H9 (cell line): ENCODE data around the gene CAMTA1. TPM values are rescaled to one million over a fixed set of nuclear protein-coding genes. Genes with fewer than 3 reads are reported as not detected.
A peak's percentile ranks its signal among the peaks of the same experiment; 100 is the strongest.

Source experiments
- DNase-seq: peaks from one replicate; pipeline ENCODE4 v3.0.0-alpha.2; 2017
- H2AFZ ChIP-seq: one replicate; pipeline ENCODE4 v1.6.1; 2013; ENCODE audit warnings: mild to moderate bottlenecking, low read length, control low read depth, moderate library complexity
- H2AK5ac ChIP-seq: 2 replicates; pipeline ENCODE4 v1.6.1; 2013; ENCODE audit warnings: low read length, control low read depth, mixed read lengths; ENCODE audit not compliant: insufficient read length
- H2BK120ac ChIP-seq: one replicate; pipeline ENCODE4 v1.6.1; 2013; ENCODE audit warnings: low read depth, mild to moderate bottlenecking, low read length, control low read depth, inconsistent platforms; ENCODE audit not compliant: poor library complexity, severe bottlenecking
- H2BK12ac ChIP-seq: 2 replicates; pipeline ENCODE4 v1.6.1; 2013; ENCODE audit warnings: low read length, control low read depth, mixed read lengths, low read depth; ENCODE audit not compliant: insufficient read length
- H2BK15ac ChIP-seq: 2 replicates; pipeline ENCODE4 v1.6.1; 2013; ENCODE audit warnings: low read depth, low read length, control low read depth
- H2BK20ac ChIP-seq: one replicate; pipeline ENCODE4 v1.6.1; 2013; ENCODE audit warnings: low read depth, mild to moderate bottlenecking, low read length, control low read depth, inconsistent platforms; ENCODE audit not compliant: poor library complexity, severe bottlenecking
- H2BK5ac ChIP-seq: 2 replicates; pipeline ENCODE4 v1.6.1; 2013; ENCODE audit warnings: low read length, control low read depth, mixed read lengths; ENCODE audit not compliant: insufficient read length
- H3K14ac ChIP-seq: 2 replicates; pipeline ENCODE4 v1.6.1; 2013; ENCODE audit warnings: low read length, control low read depth; ENCODE audit not compliant: insufficient read depth
- H3K18ac ChIP-seq: 2 replicates; pipeline ENCODE4 v1.6.1; 2013; ENCODE audit warnings: low read depth, mild to moderate bottlenecking, mixed read lengths, low read length, control low read depth; ENCODE audit not compliant: insufficient read length
- H3K23ac ChIP-seq: 2 replicates; pipeline ENCODE4 v1.6.1; 2013; ENCODE audit warnings: low read length, control low read depth, mixed read lengths, low read depth; ENCODE audit not compliant: insufficient read length
- H3K23me2 ChIP-seq: 2 replicates; pipeline ENCODE4 v1.6.1; 2013; ENCODE audit warnings: low read depth, mild to moderate bottlenecking, mixed read lengths, low read length, control low read depth; ENCODE audit not compliant: insufficient read length, poor library complexity, severe bottlenecking
- H3K27ac ChIP-seq: 2 replicates; pipeline ENCODE4 v1.5.1; 2013; ENCODE audit warnings: low read length, control low read depth, mixed read lengths, low read depth; ENCODE audit not compliant: insufficient read length
- H3K27me3 ChIP-seq: 2 replicates; pipeline ENCODE4 v1.6.1; 2013; ENCODE audit warnings: low read length, control low read depth, inconsistent platforms; ENCODE audit not compliant: insufficient read depth
- H3K4ac ChIP-seq: 2 replicates; pipeline ENCODE4 v1.6.1; 2013; ENCODE audit warnings: low read depth, mild to moderate bottlenecking, control low read depth, inconsistent platforms, low read length, moderate library complexity
- H3K4me1 ChIP-seq: 2 replicates; pipeline ENCODE4 v1.6.1; 2013; ENCODE audit warnings: low read length, control low read depth, inconsistent platforms; ENCODE audit not compliant: insufficient read depth
- H3K4me2 ChIP-seq: 2 replicates; pipeline ENCODE4 v1.6.1; 2013; ENCODE audit warnings: low read length, control low read depth, mixed read lengths; ENCODE audit not compliant: insufficient read length, insufficient read depth
- H3K56ac ChIP-seq: 2 replicates; pipeline ENCODE4 v1.6.1; 2013; ENCODE audit warnings: low read depth, mild to moderate bottlenecking, mixed read lengths, low read length, control low read depth; ENCODE audit not compliant: insufficient read length
- H3K79me1 ChIP-seq: 2 replicates; pipeline ENCODE4 v1.6.1; 2013; ENCODE audit warnings: low read depth, mild to moderate bottlenecking, moderate library complexity, low read length, control low read depth, inconsistent platforms; ENCODE audit not compliant: insufficient read depth, poor library complexity, severe bottlenecking
- H3K79me2 ChIP-seq: 2 replicates; pipeline ENCODE4 v1.6.1; 2013; ENCODE audit warnings: low read length, control low read depth, inconsistent platforms; ENCODE audit not compliant: insufficient read depth
- H3K9ac ChIP-seq: 2 replicates; pipeline ENCODE4 v1.6.1; 2013; ENCODE audit warnings: low read length, control low read depth, mixed read lengths; ENCODE audit not compliant: insufficient read length; ENCODE audit errors: extremely low read depth
- H3K9me3 ChIP-seq: one replicate; pipeline ENCODE4 v1.6.1; 2013; ENCODE audit warnings: low read depth, low read length, inconsistent platforms; ENCODE audit not compliant: control insufficient read depth
- H3T11ph ChIP-seq: one replicate; pipeline ENCODE4 v1.6.1; 2013; ENCODE audit warnings: mild to moderate bottlenecking, low read length, control low read depth, inconsistent platforms
- H4K20me1 ChIP-seq: one replicate; pipeline ENCODE4 v1.6.1; 2013; ENCODE audit not compliant: control insufficient read depth, insufficient read length, insufficient read depth
- H4K5ac ChIP-seq: 2 replicates; pipeline ENCODE4 v1.6.1; 2013; ENCODE audit warnings: low read depth, mild to moderate bottlenecking, mixed read lengths, low read length, control low read depth; ENCODE audit not compliant: insufficient read length
- H4K8ac ChIP-seq: replicated peaks from 2 replicates; pipeline ENCODE4 v1.6.1; 2013; ENCODE audit warnings: low read length, control low read depth, mixed read lengths, low read depth; ENCODE audit not compliant: insufficient read length
- H4K91ac ChIP-seq: 2 replicates; pipeline ENCODE4 v1.6.1; 2013; ENCODE audit warnings: low read depth, mild to moderate bottlenecking, moderate library complexity, mixed read lengths, low read length, control low read depth; ENCODE audit not compliant: insufficient read length
- H3K27ac Mint-ChIP-seq, 3 experiments: 2 replicates in 2 of 3; 3 replicates in 1 of 3; pipeline ENCODE4 v1.8.0; 2020 to 2021; ENCODE audit warnings: mixed read lengths in 3 of 3, mild to moderate bottlenecking in 1 of 3, moderate library complexity in 1 of 3
- H3K27me3 Mint-ChIP-seq: 2 replicates; pipeline ENCODE4 v1.8.0; 2021; ENCODE audit warnings: low read depth, mild to moderate bottlenecking, moderate library complexity, mixed read lengths
- H3K36me3 Mint-ChIP-seq, 3 experiments: 2 replicates in 2 of 3; 3 replicates in 1 of 3; pipeline ENCODE4 v1.8.0; 2020 to 2021; ENCODE audit warnings: low read depth in 3 of 3, mixed read lengths in 3 of 3; ENCODE audit not compliant: insufficient read depth in 1 of 3
- H3K4me1 Mint-ChIP-seq, 2 experiments: 2 replicates each; pipeline ENCODE4 v1.8.0; 2020; ENCODE audit warnings: mixed read lengths in 2 of 2
- H3K4me3 Mint-ChIP-seq, 2 experiments: 2 replicates in 1 of 2; 3 replicates in 1 of 2; pipeline ENCODE4 v1.8.0; 2020 to 2021; ENCODE audit warnings: mild to moderate bottlenecking in 2 of 2, mixed read lengths in 2 of 2, moderate library complexity in 1 of 2
- H3K9me3 Mint-ChIP-seq, 2 experiments: 2 replicates in 1 of 2; 3 replicates in 1 of 2; pipeline ENCODE4 v1.8.0; 2020; ENCODE audit warnings: mild to moderate bottlenecking in 2 of 2, mixed read lengths in 2 of 2, moderate library complexity in 1 of 2
- WGBS: extraction: QIAGEN DNeasy Blood & Tissue Kit; methylation state at CpG from one replicate; pipeline ENCODE4 v1.1.7; 2013; ENCODE audit warnings: missing lambda C conversion rate, low lambda C conversion rate, mixed read lengths; ENCODE audit not compliant: insufficient read length; ENCODE audit errors: extremely low coverage; 5-methylcytosine and 5-hydroxymethylcytosine counted together
- total RNA-seq: library from RNA; stranded (reverse); gene quantifications from 2 replicates; pipeline ENCODE4 v1.2.1, GENCODE V29; 2021
- TF ChIP-seq, protein P1 (sequence below): fragments of 200-600 bp; sonication (generic); conservative IDR thresholded peaks from 3 replicates; pipeline ENCODE4 v1.8.0; 2021; ENCODE audit warnings: antibody characterized with exemption, mild to moderate bottlenecking

CAMTA1 gene
- total RNA-seq, 1 experiment from 2014 or later, result 115 TPM

DNA sequence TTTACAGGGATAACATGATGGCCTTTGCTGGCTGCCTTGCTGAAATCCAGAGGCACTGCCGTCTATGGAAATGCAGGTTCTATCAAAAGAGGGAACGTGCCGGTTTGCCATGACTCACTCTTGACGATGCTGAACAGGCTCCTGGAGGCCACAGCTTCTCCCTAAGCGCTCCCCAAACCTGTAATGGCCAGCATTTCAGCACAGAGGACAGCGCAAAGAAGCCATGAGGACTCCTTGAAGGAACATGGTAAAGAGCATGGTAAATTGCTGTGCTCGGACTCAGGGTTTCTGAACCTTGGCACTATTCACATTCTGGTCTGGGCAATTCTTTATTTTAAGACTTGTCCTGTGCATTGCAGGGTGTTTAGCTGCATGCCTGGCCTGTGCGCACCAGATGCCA is 217.5 kb downstream of the CAMTA1 start:
- Histone ChIP-seq H4K5ac (no peak overlapping the region), H3K56ac (no peak overlapping the region), H3K27ac (no peak overlapping the region), H3K9ac (no peak overlapping the region), H3T11ph (no peak overlapping the region), H3K4me1 (no peaks in the 10 kb centered on the region), H2BK5ac (no peak overlapping the region), H2BK120ac (no peak overlapping the region), H3K27me3 (no peaks in the 10 kb centered on the region), H3K79me2 (no peaks in the 10 kb centered on the region), H2AFZ (no peak overlapping the region), H4K8ac (no peak overlapping the region), H3K4ac (no peak overlapping the region), H3K4me2 (no peak overlapping the region), H2BK12ac (no peak overlapping the region), H2BK15ac (no peak overlapping the region), H4K91ac (no peak overlapping the region), H3K9me3 (no peaks in the 10 kb centered on the region), H3K23ac (no peak overlapping the region), H3K14ac (no peak overlapping the region), H3K79me1 (no peaks in the 10 kb centered on the region), H4K20me1 (no peaks in the 10 kb centered on the region), H3K18ac (no peak overlapping the region), H3K23me2 (no peaks in the 10 kb centered on the region), H2AK5ac (no peak overlapping the region), H2BK20ac (no peak overlapping the region)
- no peak for DNase-seq
- peaks cover 4 to 8% of the 10 kb centered on the region in 2 experiments for H3K4me1 Mint-ChIP-seq
- peak overlapping the region in 1 of 3 experiments; percentile 43; a peak in 1 of 7 replicates for H3K27ac Mint-ChIP-seq
- WGBS, result no CpG with 5 or more reads among the region's 8 CpGs
- no peak overlapping the region for H3K4me3 Mint-ChIP-seq
- H3K9me3 Mint-ChIP-seq, result no peaks in the 10 kb centered on the region
- no peaks in the 10 kb centered on the region for H3K36me3 Mint-ChIP-seq
- no peaks in the 10 kb centered on the region; the same call in none of the 2 replicates for H3K27me3 Mint-ChIP-seq
- TF ChIP-seq, protein P1, sequence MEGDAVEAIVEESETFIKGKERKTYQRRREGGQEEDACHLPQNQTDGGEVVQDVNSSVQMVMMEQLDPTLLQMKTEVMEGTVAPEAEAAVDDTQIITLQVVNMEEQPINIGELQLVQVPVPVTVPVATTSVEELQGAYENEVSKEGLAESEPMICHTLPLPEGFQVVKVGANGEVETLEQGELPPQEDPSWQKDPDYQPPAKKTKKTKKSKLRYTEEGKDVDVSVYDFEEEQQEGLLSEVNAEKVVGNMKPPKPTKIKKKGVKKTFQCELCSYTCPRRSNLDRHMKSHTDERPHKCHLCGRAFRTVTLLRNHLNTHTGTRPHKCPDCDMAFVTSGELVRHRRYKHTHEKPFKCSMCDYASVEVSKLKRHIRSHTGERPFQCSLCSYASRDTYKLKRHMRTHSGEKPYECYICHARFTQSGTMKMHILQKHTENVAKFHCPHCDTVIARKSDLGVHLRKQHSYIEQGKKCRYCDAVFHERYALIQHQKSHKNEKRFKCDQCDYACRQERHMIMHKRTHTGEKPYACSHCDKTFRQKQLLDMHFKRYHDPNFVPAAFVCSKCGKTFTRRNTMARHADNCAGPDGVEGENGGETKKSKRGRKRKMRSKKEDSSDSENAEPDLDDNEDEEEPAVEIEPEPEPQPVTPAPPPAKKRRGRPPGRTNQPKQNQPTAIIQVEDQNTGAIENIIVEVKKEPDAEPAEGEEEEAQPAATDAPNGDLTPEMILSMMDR, result no peak
